Measurements from ENCODE around the gene TOPBP1.
"Not testable (repeated sequence)": the region's sequence is repeated elsewhere in the genome, so short reads cannot be mapped to it uniquely, and the experiment has no call there.

The TOPBP1 gene

GRCh38 chr3:133661454-133662277 lies at the start of gene TOPBP1:
TOPBP1 (minus strand) TSS chr3:133661941; CDS start chr3:133661127, 814 bp downstream.
- DNase-seq, result peak; percentile 82

DNA sequence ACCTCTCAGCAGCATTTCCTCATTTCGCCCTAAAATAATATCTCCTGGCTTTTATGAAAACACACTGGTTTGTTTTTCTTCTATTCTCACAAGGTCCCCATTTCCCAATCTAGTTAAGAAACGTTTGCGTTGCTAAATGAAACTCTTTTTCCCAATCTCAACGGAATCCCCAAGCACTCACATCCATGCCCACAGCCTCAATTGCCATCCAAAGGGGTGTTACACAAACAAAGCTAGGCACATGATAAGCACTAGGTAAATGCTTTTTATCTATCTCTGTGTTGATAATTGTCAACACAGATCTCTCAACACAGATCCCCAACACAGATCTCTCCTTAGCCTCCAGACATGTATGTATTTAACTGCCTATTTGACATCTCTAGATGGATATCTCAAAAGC lies 49.3 kb upstream of the TOPBP1 start:
- DNase-seq, result no peak

- DNase-seq, result no peak
These were observed 47.5 kb upstream of the TOPBP1 start for GRCh38 chr3:133709139-133709750.

DNA sequence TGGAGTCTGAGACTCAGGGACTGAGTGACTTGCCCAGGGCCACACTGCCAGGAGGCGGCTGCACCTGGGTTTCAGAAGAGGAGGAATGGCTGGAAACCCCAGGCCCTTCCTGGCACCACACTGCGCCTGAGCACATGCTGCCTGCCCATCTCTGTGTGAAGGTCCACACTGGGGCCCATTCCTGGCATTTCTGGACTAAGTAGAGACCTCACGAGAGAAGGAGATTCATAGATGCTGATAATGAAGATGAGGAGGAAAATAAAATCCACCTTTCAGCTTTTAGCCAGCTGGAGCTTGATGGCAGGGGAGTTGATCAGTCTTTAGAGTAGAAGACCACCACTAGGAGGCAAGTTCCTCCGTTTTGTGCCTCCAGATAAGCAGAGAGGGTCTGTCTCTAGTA lies 44.3 kb upstream of the TOPBP1 start:
- no peak for DNase-seq

DNA sequence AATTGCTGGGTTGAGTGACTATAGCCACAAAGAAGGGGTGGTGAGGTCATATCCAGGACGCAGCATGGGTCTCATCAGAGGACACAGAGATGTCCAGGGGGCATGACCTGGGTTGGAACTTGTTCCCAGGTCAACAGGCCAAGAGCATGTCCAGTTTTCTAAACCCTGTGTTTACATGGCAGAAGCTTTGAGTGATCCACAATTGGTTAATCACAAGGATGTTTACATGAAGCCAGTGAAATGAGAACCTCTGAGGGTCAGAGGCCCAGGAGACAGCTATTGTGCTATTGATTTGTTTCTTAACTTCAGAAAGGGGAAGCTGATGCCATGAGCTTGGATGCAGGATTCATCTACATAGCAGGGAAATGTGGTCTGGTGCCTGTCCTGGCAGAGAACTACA lies 42.2 kb upstream of the TOPBP1 start:
- DNase-seq, result no peak

- no peak for DNase-seq
These were observed 40.0 kb upstream of the TOPBP1 start for GRCh38 chr3:133701435-133702358.

GRCh38 chr3:133700351-133700750 lies 38.6 kb upstream of the TOPBP1 start:
- DNase-seq, result no peak

- no peak for DNase-seq
These were observed 38.2 kb upstream of the TOPBP1 start for GRCh38 chr3:133699903-133700302.

GRCh38 chr3:133699467-133699866 lies 37.7 kb upstream of the TOPBP1 start:
- no peak for DNase-seq

DNA sequence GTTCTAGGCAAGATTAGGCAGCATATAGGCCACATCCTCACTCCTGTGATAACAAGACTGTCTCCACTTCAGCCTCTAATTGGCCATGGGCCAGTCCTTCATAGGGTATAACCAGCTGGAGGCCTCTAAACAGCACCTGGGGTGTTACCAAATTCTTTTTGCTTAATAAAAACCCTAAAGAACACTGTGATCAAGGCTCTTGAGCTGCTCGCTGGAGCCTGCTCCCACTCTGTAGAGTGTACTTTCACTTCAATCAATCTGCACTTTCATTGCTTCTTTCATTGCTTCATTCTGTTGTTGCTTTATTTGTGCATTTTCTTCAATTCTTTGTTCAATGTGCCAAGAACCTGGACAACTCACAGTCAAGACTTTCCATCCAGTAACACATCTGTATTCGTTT lies 36.2 kb upstream of the TOPBP1 start:
- DNase-seq, result no peak

DNA sequence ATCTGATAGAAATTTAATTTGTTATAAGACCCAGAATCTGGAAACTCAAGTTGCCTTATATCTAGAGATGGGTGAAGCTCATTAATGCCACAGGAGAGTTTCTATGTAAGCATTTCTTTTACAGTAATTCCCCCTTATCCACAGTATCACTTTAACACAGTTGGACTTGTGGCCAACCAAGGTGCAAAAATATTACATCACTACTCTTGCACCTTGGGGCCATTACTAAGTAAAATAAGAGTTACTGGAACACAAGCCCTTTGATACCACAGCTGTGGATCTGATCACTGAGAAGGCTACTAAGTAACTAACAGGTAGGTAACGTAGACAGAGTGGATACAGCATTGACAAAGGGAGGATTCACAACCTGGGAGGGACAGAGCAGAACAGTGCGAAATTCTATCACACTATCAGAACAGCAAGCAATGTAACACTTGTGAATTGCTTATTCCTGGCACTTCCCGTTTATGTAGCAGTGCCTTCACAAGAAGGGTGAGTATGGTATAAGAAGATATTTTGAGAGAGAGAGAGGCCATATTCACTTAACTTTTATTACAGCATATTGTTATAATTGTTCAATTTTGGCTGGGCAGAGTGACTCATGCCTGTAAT lies 33.9 kb upstream of the TOPBP1 start:
- no peak for DNase-seq

GRCh38 chr3:133694288-133695268 lies 32.8 kb upstream of the TOPBP1 start:
- DNase-seq, result no peak

GRCh38 chr3:133693821-133694220 lies 32.1 kb upstream of the TOPBP1 start:
- DNase-seq, result no peak

GRCh38 chr3:133692759-133693158 lies 31.0 kb upstream of the TOPBP1 start:
- no peak for DNase-seq

DNA sequence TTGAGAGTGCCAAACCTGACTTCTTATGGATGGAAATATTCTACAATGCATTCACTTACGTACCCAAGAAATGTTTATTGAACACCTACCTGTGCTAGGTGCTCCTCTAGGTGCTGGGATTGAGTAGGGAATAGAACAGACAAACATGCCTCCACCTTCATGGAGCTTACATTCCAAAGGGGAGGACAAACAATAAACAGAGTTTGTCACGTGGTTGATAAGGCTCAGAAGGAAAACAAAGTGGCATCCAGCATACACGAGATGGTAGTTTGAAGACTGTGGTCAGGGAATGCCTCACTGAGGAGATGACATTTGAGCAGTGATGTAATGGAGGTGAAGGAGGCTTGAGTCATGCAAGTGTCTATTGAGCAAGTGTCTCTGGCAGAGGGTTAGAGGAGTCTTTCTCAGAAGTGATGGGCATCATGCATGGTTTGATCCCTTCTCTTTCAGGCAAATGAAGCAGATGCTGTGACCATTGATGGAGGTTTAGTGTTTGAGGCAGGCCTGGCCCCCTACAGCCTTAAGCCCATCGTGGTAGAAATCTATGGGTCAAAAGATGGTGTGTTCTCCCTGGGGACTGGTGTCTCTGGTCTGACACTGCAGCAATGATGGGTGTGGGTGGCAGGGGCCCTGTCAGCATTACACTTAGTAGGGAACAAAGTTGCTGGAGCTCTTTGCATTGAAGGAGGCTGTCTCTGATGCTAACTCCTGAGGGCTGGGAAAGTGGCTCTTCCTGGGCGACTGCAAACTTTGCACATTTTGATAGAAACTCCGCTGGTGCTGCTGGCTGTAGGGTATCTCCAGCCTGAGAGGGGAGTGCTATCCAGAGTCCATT lies 29.7 kb upstream of the TOPBP1 start:
- no peak for DNase-seq

- not testable (repeated sequence) for DNase-seq
These were observed 16.3 kb upstream of the TOPBP1 start for GRCh38 chr3:133677993-133678392.

DNA sequence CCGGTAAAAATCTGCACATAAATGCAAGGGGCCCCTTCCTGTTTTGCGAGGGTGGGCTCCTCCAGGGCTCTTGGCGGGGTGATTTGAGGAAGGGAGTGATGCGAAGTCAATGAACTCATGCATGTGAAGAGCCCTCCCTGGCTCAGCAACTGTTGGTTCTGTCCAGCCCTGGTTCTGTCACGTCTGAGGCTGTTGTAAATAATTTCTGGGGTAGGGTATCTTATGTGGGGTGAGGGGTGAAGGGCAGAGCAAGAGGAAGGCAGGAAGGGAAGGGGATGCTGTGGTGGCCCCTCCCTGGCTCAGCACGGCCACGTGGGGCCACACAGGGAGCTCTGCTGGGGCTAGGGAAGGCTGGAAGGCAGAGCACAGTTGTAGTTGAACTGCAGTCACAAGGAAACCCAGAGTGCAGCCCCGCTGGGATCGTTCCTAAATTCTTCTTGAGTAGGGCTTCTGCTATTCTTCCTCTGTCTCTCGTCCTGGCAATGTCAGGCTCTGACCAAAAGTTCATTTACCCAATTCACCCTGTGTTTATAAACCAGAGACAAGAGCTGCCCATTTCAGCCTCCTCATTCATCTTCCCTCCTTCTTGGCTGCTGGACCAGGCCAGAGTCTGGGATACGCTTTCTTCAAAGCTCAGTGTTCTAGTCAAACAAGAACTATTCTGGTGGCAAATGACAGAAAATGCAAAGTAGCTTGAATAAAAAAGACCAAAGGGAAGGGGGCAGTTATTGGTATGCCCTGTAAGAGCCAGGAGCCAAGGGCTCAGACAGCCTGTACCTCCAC lies 14.8 kb upstream of the TOPBP1 start:
- no peak for DNase-seq

DNA sequence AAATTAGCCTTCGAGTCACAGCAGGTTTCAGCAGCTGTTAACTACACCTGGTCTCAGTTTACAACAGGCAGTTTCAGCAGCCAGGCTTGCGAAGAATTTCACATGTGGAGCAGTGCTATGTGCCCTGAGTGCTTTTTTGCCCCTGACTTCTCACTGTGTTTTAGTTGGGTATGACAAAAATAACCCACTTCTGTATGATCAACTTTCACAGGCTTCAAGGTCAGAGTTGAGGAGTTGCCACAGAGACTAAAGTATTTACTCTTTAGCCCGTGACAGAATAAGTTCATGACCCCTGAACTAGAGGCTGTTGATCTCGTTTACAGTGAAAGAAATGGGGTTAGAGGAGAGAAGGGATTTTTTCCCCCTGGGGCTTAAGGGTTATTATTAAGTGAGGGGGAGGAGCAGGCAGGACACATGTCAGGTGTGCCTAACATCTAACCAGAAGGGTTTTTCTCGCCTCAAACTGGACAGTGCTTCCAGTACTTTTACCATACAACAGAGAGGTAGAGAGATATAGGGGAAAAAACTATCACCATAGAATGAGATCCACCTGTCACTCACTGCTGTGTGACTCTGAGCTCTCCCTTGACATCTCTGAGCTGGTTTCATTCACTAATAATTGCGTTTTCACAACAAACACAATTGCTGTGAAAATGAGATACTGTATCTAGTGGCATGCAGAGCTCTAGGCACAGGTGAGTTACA lies 14.0 kb upstream of the TOPBP1 start:
- no peak for DNase-seq

- DNase-seq, result no peak
These were observed 12.7 kb upstream of the TOPBP1 start for GRCh38 chr3:133674290-133674919.
